ENCODE data around the gene ARL3.

Gene ARL3

GRCh38 chr10:102648269-102648888, 65.8 kb downstream of the ARL3 start:
- no peak for TF ChIP-seq CTCF (IDR thresholded peaks at IDR 0.05; ENCODE audit: low read depth, low read length)
- H3K4me3 ChIP-seq (ENCODE audit: low read depth, low read length) = peak overlapping the region; percentile 93

GRCh38 chr10:102647443-102648268, 66.5 kb downstream of the ARL3 start:
- TF ChIP-seq CTCF (IDR thresholded peaks at IDR 0.05; ENCODE audit: low read depth, low read length) = no peak
- peak overlapping the region; percentile 93 for H3K4me3 ChIP-seq (ENCODE audit: low read depth, low read length)

GRCh38 chr10:102646610-102647442, 67.4 kb downstream of the ARL3 start:
- peak overlapping the region; percentile 93 for H3K4me3 ChIP-seq (ENCODE audit: low read depth, low read length)
- TF ChIP-seq CTCF (IDR thresholded peaks at IDR 0.05; ENCODE audit: low read depth, low read length) = no peak

GRCh38 chr10:102645741-102646609, 68.2 kb downstream of the ARL3 start:
- H3K4me3 ChIP-seq (ENCODE audit: low read depth, low read length) = peak overlapping the region; percentile 93
- no peak for TF ChIP-seq CTCF (IDR thresholded peaks at IDR 0.05; ENCODE audit: low read depth, low read length)

- no peak for TF ChIP-seq CTCF (IDR thresholded peaks at IDR 0.05; ENCODE audit: low read depth, low read length)
- H3K4me3 ChIP-seq (ENCODE audit: low read depth, low read length) = peak overlapping the region; percentile 93
Observed at GRCh38 chr10:102645388-102645740, 68.8 kb downstream of the ARL3 start.

DNA sequence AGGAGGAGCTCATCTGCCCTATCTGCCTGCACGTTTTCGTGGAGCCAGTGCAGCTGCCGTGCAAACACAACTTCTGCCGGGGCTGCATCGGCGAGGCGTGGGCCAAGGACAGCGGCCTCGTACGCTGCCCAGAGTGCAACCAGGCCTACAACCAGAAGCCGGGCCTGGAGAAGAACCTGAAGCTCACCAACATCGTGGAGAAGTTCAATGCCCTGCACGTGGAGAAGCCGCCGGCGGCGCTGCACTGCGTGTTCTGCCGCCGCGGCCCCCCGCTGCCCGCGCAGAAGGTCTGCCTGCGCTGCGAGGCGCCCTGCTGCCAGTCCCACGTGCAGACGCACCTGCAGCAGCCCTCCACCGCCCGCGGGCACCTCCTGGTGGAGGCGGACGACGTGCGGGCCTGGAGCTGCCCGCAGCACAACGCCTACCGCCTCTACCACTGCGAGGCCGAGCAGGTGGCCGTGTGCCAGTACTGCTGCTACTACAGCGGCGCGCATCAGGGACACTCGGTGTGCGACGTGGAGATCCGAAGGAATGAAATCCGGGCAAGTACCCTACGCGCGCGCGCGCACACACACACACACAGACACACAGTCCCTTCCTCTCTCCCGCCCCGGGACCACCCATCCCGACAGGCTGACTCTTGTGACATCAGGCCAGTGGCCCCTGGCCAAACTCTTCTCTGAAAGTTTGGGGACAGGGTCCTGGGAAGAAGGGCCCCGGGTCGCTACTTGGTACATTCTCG, 69.4 kb downstream of the ARL3 start:
- TF ChIP-seq CTCF (IDR thresholded peaks at IDR 0.05; ENCODE audit: low read depth, low read length) = peak; percentile 30
- peak overlapping the region; percentile 93 for H3K4me3 ChIP-seq (ENCODE audit: low read depth, low read length)
